Measurements from ENCODE around the gene CHD9NB. TPM values are rescaled to one million over a fixed set of nuclear protein-coding genes. Genes with fewer than 3 reads are reported as not detected.

CHD9NB gene
- total and polyA plus RNA-seq, 10 of the 15 experiments (the other 5 are each of a cell fraction or from before 2014, with no cell fraction given): 0.14 to 1.6 (median 0.73) TPM

- no peak for TF ChIP-seq MLLT1 (IDR thresholded peaks at IDR 0.05)
- no peak for TF ChIP-seq STAT1 (conservative IDR thresholded peaks at IDR 0.05)
- TF ChIP-seq SUZ12 (IDR thresholded peaks at IDR 0.05; ENCODE audit: unreplicated experiment): no peak
- TF ChIP-seq NR2C1 (IDR thresholded peaks at IDR 0.05): no peak
- TF ChIP-seq TCF3 (IDR thresholded peaks at IDR 0.05; ENCODE audit: borderline replicate concordance, insufficient read depth, low read depth, low read length): no peak
- TF ChIP-seq SREBF2 (IDR thresholded peaks at IDR 0.05; ENCODE audit: low read length): no peak
- no peak for TF ChIP-seq NBN (IDR thresholded peaks at IDR 0.05)
- no peak for TF ChIP-seq CTCF (IDR thresholded peaks at IDR 0.05 in 2 of 3, conservative IDR thresholded peaks at IDR 0.05 in 1 of 3; ENCODE audit: control insufficient read depth in 2 of 3, extremely low read depth in 1 of 3, insufficient read depth in 1 of 3, low read depth in 3 of 3, low read length in 3 of 3)
Measured at GRCh38 chr16:53092284-53092683, 39.6 kb upstream of the CHD9NB start (continued).

All from GM12878 (cell line).